ENCODE results near the gene RYK.
"Not testable (repeated sequence)": the region's sequence is repeated elsewhere in the genome, so short reads cannot be mapped to it uniquely, and the experiment has no call there.

RYK gene

GRCh38 chr3:134232151-134232550 lies 18.5 kb downstream of the RYK start:
- no peak overlapping the region for H3K4me3 ChIP-seq (ENCODE audit: low read depth, low read length)
- TF ChIP-seq CTCF (IDR thresholded peaks at IDR 0.05; ENCODE audit: low read depth, low read length): no peak

- no peak overlapping the region for H3K4me3 ChIP-seq (ENCODE audit: low read depth, low read length)
- no peak for TF ChIP-seq CTCF (IDR thresholded peaks at IDR 0.05; ENCODE audit: low read depth, low read length)
These were observed 19.5 kb downstream of the RYK start for GRCh38 chr3:134231131-134231530.

GRCh38 chr3:134229038-134229437 lies 21.6 kb downstream of the RYK start:
- H3K4me3 ChIP-seq (ENCODE audit: low read depth, low read length): no peak overlapping the region
- no peak for TF ChIP-seq CTCF (IDR thresholded peaks at IDR 0.05; ENCODE audit: low read depth, low read length)

GRCh38 chr3:134228479-134228878 lies 22.2 kb downstream of the RYK start:
- TF ChIP-seq CTCF (IDR thresholded peaks at IDR 0.05; ENCODE audit: low read depth, low read length): no peak
- H3K4me3 ChIP-seq (ENCODE audit: low read depth, low read length): no peak overlapping the region

GRCh38 chr3:134228035-134228434 lies 22.6 kb downstream of the RYK start:
- no peak overlapping the region for H3K4me3 ChIP-seq (ENCODE audit: low read depth, low read length)
- no peak for TF ChIP-seq CTCF (IDR thresholded peaks at IDR 0.05; ENCODE audit: low read depth, low read length)

GRCh38 chr3:134224796-134225156 lies 25.9 kb downstream of the RYK start:
- not testable (repeated sequence) for H3K4me3 ChIP-seq (ENCODE audit: low read depth, low read length)

GRCh38 chr3:134222835-134223234 lies 27.8 kb downstream of the RYK start:
- TF ChIP-seq CTCF (IDR thresholded peaks at IDR 0.05; ENCODE audit: low read depth, low read length): no peak

GRCh38 chr3:134216851-134217250 lies 33.8 kb downstream of the RYK start:
- no peak for TF ChIP-seq CTCF (IDR thresholded peaks at IDR 0.05; ENCODE audit: low read depth, low read length)
- no peak overlapping the region for H3K4me3 ChIP-seq (ENCODE audit: low read depth, low read length)

More at GRCh38 chr3:134222835-134223234, 27.8 kb downstream of the RYK start:
- H3K4me3 ChIP-seq (ENCODE audit: low read depth, low read length): no peak overlapping the region

All from WI38 (cell line).